ENCODE data around the gene PRSS57.
A peak's percentile ranks its signal among the peaks of the same experiment; 100 is the strongest.

The PRSS57 gene

GRCh38 chr19:694481-695351, 536 bp downstream of the PRSS57 start:
- DNase-seq (ENCODE audit: low read depth in 2 of 2): no peak

- no peak for DNase-seq (ENCODE audit: low read depth in 2 of 2)
Measured at GRCh38 chr19:690203-690602, 5.0 kb downstream of the PRSS57 start.

DNA sequence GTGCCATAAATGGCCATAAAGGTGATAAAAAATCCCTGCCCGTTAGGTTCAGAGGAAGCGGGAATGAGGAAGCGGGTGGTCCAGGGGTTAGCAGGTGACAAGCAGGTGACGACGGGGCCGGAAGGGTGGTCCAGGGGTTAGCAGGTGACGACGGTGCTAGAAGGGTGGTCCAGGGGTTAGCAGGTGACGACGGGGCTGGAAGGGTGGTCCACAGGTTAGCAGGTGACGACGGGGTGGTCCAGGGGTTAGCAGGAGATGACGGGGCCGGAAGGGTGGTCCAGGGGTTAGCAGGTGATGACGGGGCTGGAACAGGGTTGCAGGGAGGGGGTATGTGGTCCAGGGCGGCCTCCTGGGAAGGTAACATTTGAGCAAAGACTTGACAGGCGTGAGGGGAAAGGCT, 6.3 kb downstream of the PRSS57 start:
- no peak for DNase-seq (ENCODE audit: low read depth in 2 of 2)

- DNase-seq (ENCODE audit: low read depth in 2 of 2): no peak
Measured at GRCh38 chr19:688214-688613, 7.0 kb downstream of the PRSS57 start.

DNA sequence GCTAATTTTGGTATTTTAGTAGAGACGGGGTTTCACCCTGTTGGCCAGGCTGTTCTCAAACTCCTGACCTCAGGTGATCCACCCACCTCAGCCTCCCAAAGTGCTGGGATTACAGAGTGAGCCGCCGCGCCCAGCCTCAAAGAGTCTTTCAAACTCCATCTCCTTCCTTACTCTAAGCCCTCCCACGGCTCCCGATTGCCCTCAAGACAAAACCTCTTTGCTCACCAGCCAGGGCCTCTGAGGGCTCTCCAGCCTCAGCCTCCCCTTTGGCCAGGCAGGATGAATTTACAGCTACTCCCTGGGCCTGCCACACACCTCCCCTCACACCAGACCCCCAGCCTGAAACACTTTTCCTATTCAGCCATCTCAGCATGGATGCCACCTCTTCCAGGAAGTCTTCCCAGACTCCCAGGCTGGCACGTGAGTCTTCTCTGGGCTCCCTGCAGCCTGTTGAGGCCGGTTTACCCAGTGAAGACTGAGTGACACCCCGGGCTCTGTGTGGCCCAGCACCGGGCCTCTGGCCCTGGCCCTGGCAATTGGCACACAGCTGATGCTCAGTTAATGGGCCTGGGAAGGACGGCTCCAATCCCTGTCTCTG, 7.6 kb downstream of the PRSS57 start:
- DNase-seq (ENCODE audit: low read depth in 2 of 2): no peak

DNA sequence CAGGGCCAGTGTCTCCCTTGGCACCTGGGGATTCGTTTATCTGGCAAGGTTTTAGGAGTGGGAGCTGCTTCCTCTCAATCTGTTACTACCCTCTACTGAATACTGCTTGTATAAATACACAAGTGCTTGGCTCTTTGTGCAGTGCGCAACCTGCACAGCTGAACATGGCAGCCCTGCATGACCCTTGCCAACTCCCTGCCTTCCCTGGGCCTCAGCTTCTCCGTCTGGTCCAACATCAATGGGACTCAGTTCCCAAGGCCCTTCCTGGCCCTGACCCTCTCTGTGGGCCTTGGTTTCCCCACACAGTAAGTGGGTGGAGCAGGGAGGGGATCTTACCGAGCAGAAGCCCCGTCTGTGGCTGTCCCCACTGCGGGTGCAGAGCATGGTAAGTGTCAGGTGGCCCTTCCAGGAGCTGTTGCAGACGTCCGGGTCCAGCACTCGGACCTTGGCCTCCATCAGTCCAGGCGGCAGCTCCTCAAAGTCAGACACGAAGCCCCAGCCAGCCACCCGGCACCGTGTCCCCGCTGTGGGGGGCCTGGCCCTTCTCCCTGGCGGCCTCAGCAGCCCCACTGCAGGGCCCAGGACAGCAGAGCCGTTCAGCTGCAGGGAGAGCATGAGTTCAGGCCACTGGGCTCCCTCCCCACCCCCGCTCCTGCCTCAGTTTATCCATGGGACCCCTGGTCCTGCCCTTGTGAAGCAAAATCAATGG, 8.5 kb downstream of the PRSS57 start:
- DNase-seq (ENCODE audit: low read depth in 2 of 2): no peak

GRCh38 chr19:685454-685931, 9.8 kb downstream of the PRSS57 start:
- no peak for DNase-seq (ENCODE audit: low read depth in 2 of 2)

- no peak for DNase-seq (ENCODE audit: low read depth in 2 of 2)
Measured at GRCh38 chr19:682678-683320, 12.5 kb downstream of the PRSS57 start.

DNA sequence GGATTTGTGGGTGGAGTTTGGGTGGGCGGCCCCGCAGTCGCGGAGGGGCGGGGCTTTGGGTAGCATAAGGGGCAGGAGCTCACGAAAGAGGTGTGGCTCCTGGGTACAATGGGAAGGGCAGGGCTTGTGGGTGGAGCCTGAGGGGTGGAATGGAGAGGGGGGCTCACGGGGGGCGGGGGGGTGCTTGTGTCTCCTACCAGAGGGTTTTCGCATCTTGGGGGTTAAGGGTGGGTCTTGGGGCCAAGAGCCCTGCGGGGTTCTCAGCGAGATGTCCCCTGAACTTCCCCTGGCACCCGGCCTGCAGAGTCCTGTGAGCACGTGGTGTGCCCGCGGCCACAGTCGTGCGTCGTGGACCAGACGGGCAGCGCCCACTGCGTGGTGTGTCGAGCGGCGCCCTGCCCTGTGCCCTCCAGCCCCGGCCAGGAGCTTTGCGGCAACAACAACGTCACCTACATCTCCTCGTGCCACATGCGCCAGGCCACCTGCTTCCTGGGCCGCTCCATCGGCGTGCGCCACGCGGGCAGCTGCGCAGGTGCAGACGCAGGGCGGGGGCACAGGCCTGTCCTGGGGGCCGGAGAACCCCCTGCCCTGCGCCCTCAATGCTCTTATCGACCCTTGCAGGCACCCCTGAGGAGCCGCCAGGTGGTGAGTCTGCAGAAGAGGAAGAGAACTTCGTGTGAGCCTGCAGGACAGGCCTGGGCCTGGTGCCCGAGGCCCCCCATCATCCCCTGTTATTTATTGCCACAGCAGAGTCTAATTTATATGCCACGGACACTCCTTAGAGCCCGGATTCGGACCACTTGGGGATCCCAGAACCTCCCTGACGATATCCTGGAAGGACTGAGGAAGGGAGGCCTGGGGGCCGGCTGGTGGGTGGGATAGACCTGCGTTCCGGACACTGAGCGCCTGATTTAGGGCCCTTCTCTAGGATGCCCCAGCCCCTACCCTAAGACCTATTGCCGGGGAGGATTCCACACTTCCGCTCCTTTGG, 13.9 kb downstream of the PRSS57 start:
- DNase-seq (ENCODE audit: low read depth in 2 of 2): no peak

- DNase-seq (ENCODE audit: low read depth in 2 of 2): peak; percentile 95
Measured at GRCh38 chr19:680287-681028, 14.8 kb downstream of the PRSS57 start.

DNA sequence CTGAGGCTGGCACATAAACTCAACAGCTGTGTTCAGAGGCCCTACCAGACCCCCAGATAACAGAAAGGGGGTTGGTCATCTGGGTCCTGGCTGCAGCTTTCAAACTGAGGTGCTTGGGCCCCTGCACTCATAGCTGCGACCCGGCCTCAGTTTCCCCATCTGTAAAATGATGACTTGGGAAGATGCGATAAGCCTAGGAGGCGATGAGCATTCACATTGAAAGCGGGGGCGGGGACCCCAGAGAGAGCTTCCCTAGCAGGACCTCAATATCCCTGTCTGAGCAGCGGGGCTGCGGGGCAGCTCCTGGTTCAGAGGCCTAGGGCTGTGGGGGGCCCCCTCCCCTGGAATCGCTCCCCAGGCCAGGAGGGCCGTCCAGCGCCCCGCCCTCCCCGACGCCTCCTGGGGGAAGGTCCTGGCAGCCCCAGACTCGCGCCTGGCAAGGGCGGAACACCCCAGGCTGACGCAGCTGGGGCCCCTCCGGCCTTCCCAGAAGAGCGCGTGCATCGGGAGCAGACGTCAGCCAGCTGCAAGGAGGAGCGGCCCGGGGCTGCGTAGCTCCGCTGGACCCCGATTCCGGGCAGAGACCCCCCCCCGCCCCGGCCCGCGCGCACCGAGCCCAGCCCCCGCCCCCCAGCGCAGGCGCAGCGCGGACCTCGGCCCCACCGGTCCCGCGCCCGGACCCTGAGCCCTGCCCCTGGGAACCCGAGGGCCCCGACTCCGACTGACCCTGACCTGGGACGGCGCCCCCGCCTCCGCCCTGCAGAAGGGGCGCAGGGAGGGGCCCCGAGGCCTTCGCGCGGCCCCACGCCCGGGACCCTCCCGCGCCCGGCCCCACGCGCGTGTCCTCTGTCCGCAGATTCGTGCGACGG, 15.6 kb downstream of the PRSS57 start:
- peak; percentile 23 to 47 for DNase-seq (ENCODE audit: low read depth in 2 of 2)

GRCh38 chr19:678791-679388, 16.4 kb downstream of the PRSS57 start:
- no peak for DNase-seq (ENCODE audit: low read depth in 2 of 2)

DNA sequence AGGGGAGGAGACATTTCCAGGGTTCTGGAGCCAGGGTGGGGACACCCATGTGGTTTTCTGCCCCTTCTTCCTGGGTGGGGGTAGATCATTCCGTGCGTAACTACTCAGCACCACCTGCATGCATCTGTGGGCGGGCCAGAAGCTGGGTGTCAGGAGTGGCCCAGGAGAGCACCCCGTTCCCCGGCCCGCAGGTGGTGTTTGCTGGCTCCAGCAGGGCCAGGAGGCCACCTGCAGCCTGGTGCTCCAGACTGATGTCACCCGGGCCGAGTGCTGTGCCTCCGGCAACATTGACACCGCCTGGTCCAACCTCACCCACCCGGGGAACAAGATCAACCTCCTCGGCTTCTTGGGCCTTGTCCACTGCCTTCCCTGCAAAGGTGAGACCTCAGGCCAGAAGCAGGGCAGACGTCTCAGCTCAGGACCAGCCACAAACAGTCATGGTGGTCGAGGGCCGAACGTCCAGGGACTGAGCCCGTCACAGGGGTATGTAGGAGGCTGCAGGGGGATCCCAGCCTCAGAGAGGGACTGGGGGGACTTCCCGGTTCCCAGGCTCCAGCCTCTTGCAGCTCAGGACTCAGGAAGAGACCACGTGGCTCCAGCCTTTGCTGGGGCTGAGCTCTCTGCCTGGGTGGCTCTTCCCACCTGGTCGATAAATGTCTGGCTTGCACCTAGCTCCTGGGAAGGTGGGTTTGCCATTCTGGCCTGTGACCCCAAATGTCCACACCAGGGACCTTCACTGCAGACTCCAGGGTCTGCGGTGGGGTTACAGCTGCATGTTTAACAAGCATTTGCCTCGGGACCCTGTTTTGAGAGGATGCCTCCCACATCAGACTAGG, 17.4 kb downstream of the PRSS57 start:
- DNase-seq (ENCODE audit: low read depth in 2 of 2): no peak

GRCh38 chr19:677201-677600, 18.1 kb downstream of the PRSS57 start:
- DNase-seq (ENCODE audit: low read depth in 2 of 2): peak; percentile 55 to 57

DNA sequence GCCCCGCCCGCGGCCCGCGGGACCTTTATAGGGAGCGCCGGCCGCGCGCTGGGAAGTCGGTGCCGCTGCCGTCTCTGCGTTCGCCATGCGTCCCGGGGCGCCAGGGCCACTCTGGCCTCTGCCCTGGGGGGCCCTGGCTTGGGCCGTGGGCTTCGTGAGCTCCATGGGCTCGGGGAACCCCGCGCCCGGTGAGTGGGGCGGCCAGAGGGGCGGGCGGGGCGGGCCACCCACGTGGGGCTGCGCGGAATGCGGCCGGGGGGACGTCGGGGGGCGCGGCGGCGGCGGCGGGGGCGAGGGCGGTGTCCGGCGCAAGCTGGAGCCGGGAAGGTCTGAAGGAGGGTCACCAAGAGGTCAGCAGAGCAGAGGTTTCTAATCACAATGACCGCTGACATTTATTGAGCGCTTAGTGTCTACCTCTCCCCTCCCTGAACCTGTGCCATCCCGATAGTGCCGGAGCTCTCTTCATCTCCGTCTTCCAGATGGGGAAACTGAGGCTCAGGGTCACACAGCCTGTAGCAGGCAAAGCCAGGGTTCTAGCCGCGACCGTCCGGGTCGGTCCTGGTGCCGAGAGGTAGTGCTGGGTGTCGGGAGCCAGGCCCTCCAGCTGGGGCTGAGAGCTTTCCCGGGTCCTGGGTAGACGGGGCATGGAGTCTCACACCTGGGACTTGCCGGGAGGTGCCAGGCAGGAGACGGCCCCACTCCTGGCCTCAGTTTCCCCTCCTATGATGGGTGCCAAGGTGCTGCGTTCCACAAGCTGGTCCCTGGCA, 18.7 kb downstream of the PRSS57 start, which contains the start of gene FSTL3:
Gene FSTL3 (plus strand): TSS at position 54 of the 767 bp plus-strand sequence. CDS start 32 bp downstream, at position 86.
- no peak for DNase-seq (ENCODE audit: low read depth in 2 of 2)

- DNase-seq (ENCODE audit: low read depth in 2 of 2): no peak
Measured at GRCh38 chr19:676007-676338, 19.3 kb downstream of the PRSS57 start.
